ENCODE data around the gene GPR50. TPM values are rescaled to one million over a fixed set of nuclear protein-coding genes. Genes with fewer than 3 reads are reported as not detected.

Gene GPR50
- total and polyA plus RNA-seq, 2 of the 4 experiments (the other 2 are of a cell fraction) = not detected

DNA sequence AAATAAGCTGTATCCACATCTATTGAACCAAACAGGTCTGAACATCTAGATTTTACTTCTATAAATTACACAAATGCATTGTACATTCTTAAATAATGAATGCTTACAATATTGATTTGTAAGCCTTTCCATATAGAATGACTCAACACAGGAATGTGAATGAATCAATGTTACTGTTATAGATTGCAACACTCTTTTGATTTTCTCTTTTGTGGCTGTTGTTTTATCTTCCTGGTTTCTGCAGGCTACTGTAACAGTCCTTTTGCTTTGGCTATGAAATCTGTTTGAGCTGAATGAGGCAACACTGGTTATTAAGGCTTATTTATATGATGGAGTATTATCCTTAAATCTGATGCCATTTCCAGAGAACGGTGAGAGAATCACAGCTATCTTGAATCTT lies 49.5 kb downstream of the GPR50 start:
- H3K14ac ChIP-seq (replicated peaks; ENCODE audit: low read depth, low read length) = no peak overlapping the region

More for the DNA sequence above, 49.5 kb downstream of the GPR50 start:
- CTCF ChIA-PET = no interaction called here
- no peak overlapping the region for H2AFZ ChIP-seq (replicated peaks; ENCODE audit: low read length, poor library complexity)
- in situ Hi-C loops (cut with MboI; ENCODE audit: low sequenced_read_pairs) (no loop called here), dilution Hi-C loops (cut with HindIII; ENCODE audit: low sequenced_read_pairs, unreplicated experiment) (no loop called here), intact Hi-C loops (cut with micrococcal nuclease) (no loop called here)
- no peaks in the 10 kb centered on the region for H4K20me1 ChIP-seq (ENCODE audit: insufficient read depth, low read length)
- H2BK20ac ChIP-seq (ENCODE audit: low read depth, low read length) = no peak overlapping the region
- no peaks in the 10 kb centered on the region for H3K9me1 ChIP-seq (ENCODE audit: insufficient read depth, low read length)
- POLR2A ChIA-PET (ENCODE audit: unreplicated experiment) = no interaction called here
- no peak for DNase-seq
- H3K27me3 ChIP-seq (ENCODE audit: control insufficient read depth, insufficient read depth, low read length) = no peaks in the 10 kb centered on the region
- no peak overlapping the region for H4K91ac ChIP-seq (ENCODE audit: insufficient read depth, low read depth, low read length)
- no TSS peak for BruUV-seq (replicated peaks)
- no peak overlapping the region for H2AK9ac ChIP-seq (replicated peaks; ENCODE audit: low read depth, low read length, poor library complexity)
- H3K9ac ChIP-seq (ENCODE audit: low read depth, low read length) = no peak overlapping the region
- no peak overlapping the region for H3K18ac ChIP-seq (ENCODE audit: low read depth, low read length)
- H3K9me3 ChIP-seq (ENCODE audit: control insufficient read depth, insufficient read depth, low read length) = 0 out of 2 replicates have a peak, but pooled peaks cover 3% of the 10 kb centered on the region
- no peak overlapping the region for H4K5ac ChIP-seq (ENCODE audit: low read depth, low read length)
- H2AK5ac ChIP-seq (ENCODE audit: low read depth, low read length) = no peak overlapping the region
- H4K8ac ChIP-seq (ENCODE audit: low read depth in 2 of 2, low read length in 2 of 2) = no peak overlapping the region
- no peak for ATAC-seq (ENCODE audit: low read depth)
- no peaks in the 10 kb centered on the region for H3K4me1 ChIP-seq (ENCODE audit: control insufficient read depth, insufficient read depth, low read length)
- H2BK120ac ChIP-seq (ENCODE audit: low read depth, low read length) = no peak overlapping the region
- no peaks in the 10 kb centered on the region for H3K79me1 ChIP-seq (ENCODE audit: low read depth in 1 of 2, low read length in 2 of 2)
- H3K36me3 ChIP-seq (ENCODE audit: control insufficient read depth, insufficient read depth, low read length) = no peaks in the 10 kb centered on the region
- H3K23ac ChIP-seq (ENCODE audit: low read depth, low read length) = no peak overlapping the region
- no peak overlapping the region for H3K4ac ChIP-seq (ENCODE audit: low read depth, low read length)
- no peak for TF ChIP-seq CEBPB (IDR thresholded peaks at IDR 0.05; ENCODE audit: low read depth, low read length)
- TF ChIP-seq MAFK (IDR thresholded peaks at IDR 0.05; ENCODE audit: low read depth, low read length) = no peak
- no peak for TF ChIP-seq POLR2A (IDR thresholded peaks at IDR 0.05; ENCODE audit: low read depth, low read length)
- no peak for TF ChIP-seq NFE2L2 (IDR thresholded peaks at IDR 0.05; ENCODE audit: low read depth, low read length)
- no peak for TF ChIP-seq MXI1 (IDR thresholded peaks at IDR 0.05; ENCODE audit: borderline replicate concordance, low read depth, low read length)
- no peak for TF ChIP-seq RCOR1 (IDR thresholded peaks at IDR 0.05; ENCODE audit: insufficient replicate concordance, low read length)
- no peak for TF ChIP-seq RAD21 (IDR thresholded peaks at IDR 0.05; ENCODE audit: low read length)
- TF ChIP-seq, protein P1, sequence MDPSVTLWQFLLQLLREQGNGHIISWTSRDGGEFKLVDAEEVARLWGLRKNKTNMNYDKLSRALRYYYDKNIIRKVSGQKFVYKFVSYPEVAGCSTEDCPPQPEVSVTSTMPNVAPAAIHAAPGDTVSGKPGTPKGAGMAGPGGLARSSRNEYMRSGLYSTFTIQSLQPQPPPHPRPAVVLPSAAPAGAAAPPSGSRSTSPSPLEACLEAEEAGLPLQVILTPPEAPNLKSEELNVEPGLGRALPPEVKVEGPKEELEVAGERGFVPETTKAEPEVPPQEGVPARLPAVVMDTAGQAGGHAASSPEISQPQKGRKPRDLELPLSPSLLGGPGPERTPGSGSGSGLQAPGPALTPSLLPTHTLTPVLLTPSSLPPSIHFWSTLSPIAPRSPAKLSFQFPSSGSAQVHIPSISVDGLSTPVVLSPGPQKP (IDR thresholded peaks at IDR 0.05; ENCODE audit: borderline replicate concordance, low read depth, low read length) = no peak
- no peak overlapping the region for H2BK15ac ChIP-seq (ENCODE audit: low read depth, low read length)
- H3K56ac ChIP-seq (ENCODE audit: extremely low read depth, insufficient read depth, low read length) = no peak overlapping the region
- H2BK5ac ChIP-seq (ENCODE audit: low read depth, low read length, poor library complexity, severe bottlenecking) = no peak overlapping the region
- no CpG with 5 or more reads among the region's 1 CpG for WGBS, 2 experiments (ENCODE audit: extremely low coverage in 2 of 2, insufficient read length in 1 of 2)
- no peak overlapping the region for H3K4me2 ChIP-seq (ENCODE audit: low read depth, low read length)
- no peak overlapping the region for H3K27ac ChIP-seq (ENCODE audit: insufficient read depth, low read length)
- H3K4me3 ChIP-seq (ENCODE audit: insufficient read depth, low read depth, low read length) = no peak overlapping the region

Measured in IMR-90 (cell line).